ENCODE results near the gene TMC7.

Gene TMC7

GRCh38 chr16:19095654-19096053, 111.9 kb downstream of the TMC7 start:
- peak; percentile 55 for DNase-seq (ENCODE audit: low spot score)
- TF ChIP-seq, protein P1, sequence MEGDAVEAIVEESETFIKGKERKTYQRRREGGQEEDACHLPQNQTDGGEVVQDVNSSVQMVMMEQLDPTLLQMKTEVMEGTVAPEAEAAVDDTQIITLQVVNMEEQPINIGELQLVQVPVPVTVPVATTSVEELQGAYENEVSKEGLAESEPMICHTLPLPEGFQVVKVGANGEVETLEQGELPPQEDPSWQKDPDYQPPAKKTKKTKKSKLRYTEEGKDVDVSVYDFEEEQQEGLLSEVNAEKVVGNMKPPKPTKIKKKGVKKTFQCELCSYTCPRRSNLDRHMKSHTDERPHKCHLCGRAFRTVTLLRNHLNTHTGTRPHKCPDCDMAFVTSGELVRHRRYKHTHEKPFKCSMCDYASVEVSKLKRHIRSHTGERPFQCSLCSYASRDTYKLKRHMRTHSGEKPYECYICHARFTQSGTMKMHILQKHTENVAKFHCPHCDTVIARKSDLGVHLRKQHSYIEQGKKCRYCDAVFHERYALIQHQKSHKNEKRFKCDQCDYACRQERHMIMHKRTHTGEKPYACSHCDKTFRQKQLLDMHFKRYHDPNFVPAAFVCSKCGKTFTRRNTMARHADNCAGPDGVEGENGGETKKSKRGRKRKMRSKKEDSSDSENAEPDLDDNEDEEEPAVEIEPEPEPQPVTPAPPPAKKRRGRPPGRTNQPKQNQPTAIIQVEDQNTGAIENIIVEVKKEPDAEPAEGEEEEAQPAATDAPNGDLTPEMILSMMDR (IDR thresholded peaks at IDR 0.05; ENCODE audit: poor library complexity, severe bottlenecking): no peak
- H3K27ac ChIP-seq (ENCODE audit: poor library complexity, severe bottlenecking): peak overlapping the region; percentile 21
- no peaks in the 10 kb centered on the region for H3K27me3 ChIP-seq (ENCODE audit: insufficient read depth, poor library complexity, severe bottlenecking)
- peaks cover 27% of the 10 kb centered on the region for H3K4me1 ChIP-seq (ENCODE audit: insufficient read depth, poor library complexity, severe bottlenecking)
- H3K36me3 ChIP-seq (ENCODE audit: low read depth): no peaks in the 10 kb centered on the region
- ATAC-seq (ENCODE audit: low read depth): peak; percentile 65
- H3K9me3 ChIP-seq (ENCODE audit: severe bottlenecking): no peaks in the 10 kb centered on the region
- H3K4me3 ChIP-seq (ENCODE audit: severe bottlenecking): no peak overlapping the region

GRCh38 chr16:19098173-19098572, 114.4 kb downstream of the TMC7 start:
- H3K4me1 ChIP-seq (ENCODE audit: insufficient read depth, poor library complexity, severe bottlenecking): peaks cover 14% of the 10 kb centered on the region
- TF ChIP-seq, protein P1 (IDR thresholded peaks at IDR 0.05; ENCODE audit: poor library complexity, severe bottlenecking): no peak
- H3K27me3 ChIP-seq (ENCODE audit: insufficient read depth, poor library complexity, severe bottlenecking): no peaks in the 10 kb centered on the region
- no peaks in the 10 kb centered on the region for H3K36me3 ChIP-seq (ENCODE audit: low read depth)
- DNase-seq (ENCODE audit: low spot score) (peak; percentile 1), ATAC-seq (ENCODE audit: low read depth) (no peak)
- H3K4me3 ChIP-seq (ENCODE audit: severe bottlenecking): no peak overlapping the region
- H3K9me3 ChIP-seq (ENCODE audit: severe bottlenecking): no peaks in the 10 kb centered on the region
- H3K27ac ChIP-seq (ENCODE audit: poor library complexity, severe bottlenecking): no peak overlapping the region

GRCh38 chr16:19102187-19102872, 118.6 kb downstream of the TMC7 start:
- no peak overlapping the region for H3K27ac ChIP-seq (ENCODE audit: poor library complexity, severe bottlenecking)
- DNase-seq (ENCODE audit: low spot score) (no peak), ATAC-seq (ENCODE audit: low read depth) (no peak)
- H3K4me1 ChIP-seq (ENCODE audit: insufficient read depth, poor library complexity, severe bottlenecking): peaks cover 2% of the 10 kb centered on the region
- no peaks in the 10 kb centered on the region for H3K9me3 ChIP-seq (ENCODE audit: severe bottlenecking)
- no peaks in the 10 kb centered on the region for H3K27me3 ChIP-seq (ENCODE audit: insufficient read depth, poor library complexity, severe bottlenecking)
- no peaks in the 10 kb centered on the region for H3K36me3 ChIP-seq (ENCODE audit: low read depth)
- TF ChIP-seq, protein P1 (IDR thresholded peaks at IDR 0.05; ENCODE audit: poor library complexity, severe bottlenecking): no peak
- no peak overlapping the region for H3K4me3 ChIP-seq (ENCODE audit: severe bottlenecking)

GRCh38 chr16:19104607-19105006, 120.9 kb downstream of the TMC7 start:
- DNase-seq (ENCODE audit: low spot score): no peak
- H3K9me3 ChIP-seq (ENCODE audit: severe bottlenecking): no peaks in the 10 kb centered on the region
- no peaks in the 10 kb centered on the region for H3K36me3 ChIP-seq (ENCODE audit: low read depth)
- no peak overlapping the region for H3K27ac ChIP-seq (ENCODE audit: poor library complexity, severe bottlenecking)
- TF ChIP-seq, protein P1 (IDR thresholded peaks at IDR 0.05; ENCODE audit: poor library complexity, severe bottlenecking): no peak
- no peak for ATAC-seq (ENCODE audit: low read depth)
- H3K4me1 ChIP-seq (ENCODE audit: insufficient read depth, poor library complexity, severe bottlenecking): peaks cover 13% of the 10 kb centered on the region
- no peak overlapping the region for H3K4me3 ChIP-seq (ENCODE audit: severe bottlenecking)
- no peaks in the 10 kb centered on the region for H3K27me3 ChIP-seq (ENCODE audit: insufficient read depth, poor library complexity, severe bottlenecking)

DNA sequence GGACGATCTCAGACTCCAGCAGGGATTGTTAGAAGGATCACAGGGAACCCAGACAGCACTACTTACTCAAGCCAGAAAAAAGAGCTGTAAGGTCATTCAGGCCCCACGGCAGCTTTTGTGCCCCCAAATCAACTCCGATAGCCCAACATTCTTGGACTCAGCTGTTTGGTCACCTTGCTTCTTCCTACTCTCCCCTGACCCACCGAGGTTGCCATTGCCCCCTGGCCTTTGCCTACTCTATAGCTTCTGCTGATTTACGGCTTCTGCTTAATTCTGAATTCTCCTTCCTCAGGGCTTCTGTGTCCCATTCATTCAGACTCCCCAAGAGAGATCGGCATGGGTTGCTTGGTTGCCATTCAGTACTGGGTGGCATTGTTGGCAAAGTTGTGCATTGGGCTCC, 121.4 kb downstream of the TMC7 start:
- Histone ChIP-seq H3K4me3 (ENCODE audit: severe bottlenecking) (no peak overlapping the region), H3K36me3 (ENCODE audit: low read depth) (no peaks in the 10 kb centered on the region), H3K27me3 (ENCODE audit: insufficient read depth, poor library complexity, severe bottlenecking) (no peaks in the 10 kb centered on the region), H3K27ac (ENCODE audit: poor library complexity, severe bottlenecking) (no peak overlapping the region), H3K4me1 (ENCODE audit: insufficient read depth, poor library complexity, severe bottlenecking) (peaks cover 13% of the 10 kb centered on the region), H3K9me3 (ENCODE audit: severe bottlenecking) (no peaks in the 10 kb centered on the region)
- ATAC-seq (ENCODE audit: low read depth) (no peak), DNase-seq (ENCODE audit: low spot score) (no peak)
- TF ChIP-seq, protein P1 (IDR thresholded peaks at IDR 0.05; ENCODE audit: poor library complexity, severe bottlenecking): no peak
